GM23248 (cell line): ENCODE results near the gene KIF20A. TPM values are rescaled to one million over a fixed set of nuclear protein-coding genes. Genes with fewer than 3 reads are reported as not detected.

ENCODE experiments used
- DNase-seq: peaks from one replicate; pipeline ENCODE4 v3.0.0-alpha.2; 2015
- H2AFZ ChIP-seq: fragments of 200-600 bp; sonication (generic); 2 replicates; pipeline ENCODE4 v1.6.1; 2016; ENCODE audit warnings: antibody characterized with exemption
- H3F3A ChIP-seq: fragments of 200-600 bp; sonication (generic); 2 replicates; pipeline ENCODE4 v1.6.1; 2016; ENCODE audit warnings: mild to moderate bottlenecking, antibody characterized with exemption, mixed run types; ENCODE audit not compliant: insufficient read depth
- H3K27ac ChIP-seq: fragments of 200-600 bp; sonication (generic); 2 replicates; pipeline ENCODE4 v1.5.1; 2016; ENCODE audit warnings: mild to moderate bottlenecking
- H3K27me3 ChIP-seq: fragments of 200-600 bp; sonication (generic); replicated peaks from 2 replicates; pipeline ENCODE4 v1.6.1; 2016; ENCODE audit warnings: mild to moderate bottlenecking; ENCODE audit not compliant: insufficient read depth
- H3K36me3 ChIP-seq: fragments of 200-600 bp; sonication (generic); 2 replicates; pipeline ENCODE4 v1.6.1; 2016; ENCODE audit warnings: low read depth, mild to moderate bottlenecking
- H3K4me1 ChIP-seq: fragments of 200-600 bp; sonication (generic); 2 replicates; pipeline ENCODE4 v1.6.1; 2016; ENCODE audit warnings: mild to moderate bottlenecking; ENCODE audit not compliant: insufficient read depth
- H3K4me2 ChIP-seq: fragments of 200-600 bp; sonication (generic); one replicate; pipeline ENCODE4 v1.6.1; 2016; ENCODE audit warnings: mild to moderate bottlenecking; ENCODE audit not compliant: unreplicated experiment
- H3K4me3 ChIP-seq: fragments of 200-600 bp; sonication (generic); 2 replicates; pipeline ENCODE4 v1.5.1; 2016; ENCODE audit warnings: mild to moderate bottlenecking
- H3K79me2 ChIP-seq: fragments of 200-600 bp; sonication (generic); 2 replicates; pipeline ENCODE4 v1.6.1; 2016; ENCODE audit warnings: mild to moderate bottlenecking; ENCODE audit not compliant: insufficient read depth
- H3K9ac ChIP-seq: fragments of 200-600 bp; sonication (generic); 2 replicates; pipeline ENCODE4 v1.6.1; 2016; ENCODE audit warnings: mild to moderate bottlenecking
- H3K9me2 ChIP-seq: fragments of 200-600 bp; sonication (generic); 2 replicates; pipeline ENCODE4 v1.6.1; 2016; ENCODE audit warnings: mixed run types, mild to moderate bottlenecking, moderate library complexity; ENCODE audit not compliant: insufficient read depth
- H3K9me3 ChIP-seq: fragments of 200-600 bp; sonication (generic); one replicate; pipeline ENCODE4 v1.6.1; 2017; ENCODE audit warnings: low read depth
- H4K20me1 ChIP-seq: fragments of 200-600 bp; sonication (generic); 2 replicates; pipeline ENCODE4 v1.6.0; 2016; ENCODE audit not compliant: insufficient read depth
- EZH2 ChIP-seq: fragments of 200-600 bp; sonication (generic); IDR thresholded peaks from 2 replicates; pipeline ENCODE4 v1.6.1; 2018; ENCODE audit warnings: antibody characterized with exemption, mild to moderate bottlenecking; ENCODE audit not compliant: insufficient read depth, poor library complexity, severe bottlenecking
- EZH2phosphoT487 ChIP-seq: fragments of 200-600 bp; sonication (generic); IDR thresholded peaks from 2 replicates; pipeline ENCODE4 v1.6.1; 2018; ENCODE audit warnings: antibody characterized with exemption, moderate library complexity, mild to moderate bottlenecking, low read depth; ENCODE audit not compliant: insufficient read depth
- WGBS, 2 experiments: methylation state at CpG; one replicate each; pipeline ENCODE4 v1.1.6; 2015 to 2017; ENCODE audit warnings: low lambda C conversion rate in 2 of 2, low coverage in 1 of 2; ENCODE audit errors: missing lambda C conversion rate in 2 of 2; 5-methylcytosine and 5-hydroxymethylcytosine counted together
- in situ Hi-C: fragments of 300-500 bp; cut with MboI; formaldehyde crosslinking; loops from 2 replicates; pipeline ENCODE4 v1.15.0; 2020
- polyA plus RNA-seq: library from polyadenylated mRNA; unstranded; fragments of >200 nt; fragmentation: Nextera tagmentation; extraction: Ambion mirVana; gene quantifications from 2 replicates; pipeline ENCODE4 v1.2.1, GENCODE V29; 2016
- total RNA-seq: library from RNA; depleted of rRNA; stranded (reverse); fragments of >200 nt; shearing (Covaris generic); gene quantifications from 2 replicates; pipeline ENCODE4 v1.2.3, GENCODE V29; 2014

Gene KIF20A
- total and polyA plus RNA-seq, 2 experiments from 2014 or later, result 26.0 to 28.2 TPM

GRCh38 chr5:138163721-138164120 lies 15.2 kb upstream of the KIF20A start:
- H3F3A ChIP-seq, result peaks cover 4% of the 10 kb centered on the region; the same call in 1 of the 2 replicates
- no peak for DNase-seq
- H3K4me3 ChIP-seq, result no peak overlapping the region
- in situ Hi-C loops, result no loop called here
- no peak overlapping the region for H3K9ac ChIP-seq
- no peak overlapping the region for H3K27ac ChIP-seq
- no peaks in the 10 kb centered on the region for H3K9me2 ChIP-seq
- no peaks in the 10 kb centered on the region for H3K79me2 ChIP-seq
- TF ChIP-seq EZH2phosphoT487 (no peak), EZH2 (no peak)
- H2AFZ ChIP-seq, result no peak overlapping the region
- no peaks in the 10 kb centered on the region for H4K20me1 ChIP-seq
- H3K4me2 ChIP-seq, result no peak overlapping the region
- no peaks in the 10 kb centered on the region for H3K27me3 ChIP-seq
- H3K9me3 ChIP-seq, result no peaks in the 10 kb centered on the region
- H3K36me3 ChIP-seq, result peaks cover 89% of the 10 kb centered on the region
- no peaks in the 10 kb centered on the region for H3K4me1 ChIP-seq

GRCh38 chr5:138169124-138169523 lies 9.8 kb upstream of the KIF20A start:
- Histone ChIP-seq H3K9me2 (no peaks in the 10 kb centered on the region), H3K9ac (no peak overlapping the region), H3K27ac (no peak overlapping the region), H2AFZ (no peak overlapping the region), H3F3A (no peaks in the 10 kb centered on the region), H3K9me3 (no peaks in the 10 kb centered on the region), H3K4me2 (no peak overlapping the region), H3K36me3 (peaks cover 82% of the 10 kb centered on the region), H3K79me2 (peaks cover 26% of the 10 kb centered on the region), H4K20me1 (no peaks in the 10 kb centered on the region; the same call in 1 of the 2 replicates), H3K4me1 (no peaks in the 10 kb centered on the region), H3K4me3 (no peak overlapping the region), H3K27me3 (no peaks in the 10 kb centered on the region)
- TF ChIP-seq EZH2 (no peak), EZH2phosphoT487 (no peak)
- no peak for DNase-seq
- 95 to 96% methylated on average over 5 of the region's 5 CpGs for WGBS, 2 experiments
- in situ Hi-C loops, result no loop called here

- no peak for DNase-seq
- H3K9me2 ChIP-seq, result no peaks in the 10 kb centered on the region
- H3K36me3 ChIP-seq, result peaks cover 80% of the 10 kb centered on the region
- no peaks in the 10 kb centered on the region for H3K4me1 ChIP-seq
- no peaks in the 10 kb centered on the region; the same call in 1 of the 2 replicates for H4K20me1 ChIP-seq
- H3K9me3 ChIP-seq, result no peaks in the 10 kb centered on the region
- no peak overlapping the region for H3K27ac ChIP-seq
- TF ChIP-seq EZH2, result no peak
- no peak for TF ChIP-seq EZH2phosphoT487
- no peak overlapping the region for H3K9ac ChIP-seq
- H3K79me2 ChIP-seq, result peaks cover 38% of the 10 kb centered on the region
- in situ Hi-C loops, result no loop called here
- H3F3A ChIP-seq, result no peaks in the 10 kb centered on the region
- H3K4me2 ChIP-seq, result no peak overlapping the region
- H3K27me3 ChIP-seq, result no peaks in the 10 kb centered on the region
- H3K4me3 ChIP-seq, result no peak overlapping the region
- H2AFZ ChIP-seq, result no peak overlapping the region
These were observed 8.6 kb upstream of the KIF20A start for GRCh38 chr5:138170299-138170698.

GRCh38 chr5:138177941-138178515 lies 884 bp upstream of the KIF20A start:
- Histone ChIP-seq H3K36me3 (peaks cover 31% of the 10 kb centered on the region), H3K4me3 (peak overlapping the region; percentile 98), H3K9me2 (no peaks in the 10 kb centered on the region), H3K79me2 (peaks cover 81% of the 10 kb centered on the region), H3K4me2 (peak overlapping the region; percentile 95), H4K20me1 (no peaks in the 10 kb centered on the region), H3F3A (no peaks in the 10 kb centered on the region), H3K9ac (peak overlapping the region; percentile 94), H3K9me3 (no peaks in the 10 kb centered on the region), H3K27me3 (no peaks in the 10 kb centered on the region), H3K4me1 (peaks cover 18% of the 10 kb centered on the region), H3K27ac (peak overlapping the region; percentile 71), H2AFZ (peak overlapping the region; percentile 96)
- WGBS, 2 experiments, result 0% methylated on average over 16 of the region's 16 CpGs
- TF ChIP-seq EZH2 (no peak), EZH2phosphoT487 (no peak)
- in situ Hi-C loops, result no loop called here
- DNase-seq, result peak; percentile 68
